WI38 (cell line): ENCODE measurements around the gene HES1.
"Not testable (repeated sequence)": the region's sequence is repeated elsewhere in the genome, so short reads cannot be mapped to it uniquely, and the experiment has no call there.

Source experiments
- H3K4me3 ChIP-seq: 2 replicates; pipeline ENCODE4 v1.5.1; 2011; ENCODE audit warnings: low read depth, mild to moderate bottlenecking, control low read depth, low read length
- TF ChIP-seq, protein P1 (sequence below): IDR thresholded peaks from 2 replicates; pipeline ENCODE4 v1.5.1; 2012; ENCODE audit warnings: low read depth, mild to moderate bottlenecking, control low read depth, low read length

The HES1 gene

GRCh38 chr3:194135806-194136518 lies at the start of gene HES1:
HES1 (plus strand) TSS chr3:194136148; CDS start chr3:194136381, 233 bp downstream.
- TF ChIP-seq, protein P1, sequence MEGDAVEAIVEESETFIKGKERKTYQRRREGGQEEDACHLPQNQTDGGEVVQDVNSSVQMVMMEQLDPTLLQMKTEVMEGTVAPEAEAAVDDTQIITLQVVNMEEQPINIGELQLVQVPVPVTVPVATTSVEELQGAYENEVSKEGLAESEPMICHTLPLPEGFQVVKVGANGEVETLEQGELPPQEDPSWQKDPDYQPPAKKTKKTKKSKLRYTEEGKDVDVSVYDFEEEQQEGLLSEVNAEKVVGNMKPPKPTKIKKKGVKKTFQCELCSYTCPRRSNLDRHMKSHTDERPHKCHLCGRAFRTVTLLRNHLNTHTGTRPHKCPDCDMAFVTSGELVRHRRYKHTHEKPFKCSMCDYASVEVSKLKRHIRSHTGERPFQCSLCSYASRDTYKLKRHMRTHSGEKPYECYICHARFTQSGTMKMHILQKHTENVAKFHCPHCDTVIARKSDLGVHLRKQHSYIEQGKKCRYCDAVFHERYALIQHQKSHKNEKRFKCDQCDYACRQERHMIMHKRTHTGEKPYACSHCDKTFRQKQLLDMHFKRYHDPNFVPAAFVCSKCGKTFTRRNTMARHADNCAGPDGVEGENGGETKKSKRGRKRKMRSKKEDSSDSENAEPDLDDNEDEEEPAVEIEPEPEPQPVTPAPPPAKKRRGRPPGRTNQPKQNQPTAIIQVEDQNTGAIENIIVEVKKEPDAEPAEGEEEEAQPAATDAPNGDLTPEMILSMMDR, result no peak
- H3K4me3 ChIP-seq, result peak within 1 kb of the TSS; percentile 61

DNA sequence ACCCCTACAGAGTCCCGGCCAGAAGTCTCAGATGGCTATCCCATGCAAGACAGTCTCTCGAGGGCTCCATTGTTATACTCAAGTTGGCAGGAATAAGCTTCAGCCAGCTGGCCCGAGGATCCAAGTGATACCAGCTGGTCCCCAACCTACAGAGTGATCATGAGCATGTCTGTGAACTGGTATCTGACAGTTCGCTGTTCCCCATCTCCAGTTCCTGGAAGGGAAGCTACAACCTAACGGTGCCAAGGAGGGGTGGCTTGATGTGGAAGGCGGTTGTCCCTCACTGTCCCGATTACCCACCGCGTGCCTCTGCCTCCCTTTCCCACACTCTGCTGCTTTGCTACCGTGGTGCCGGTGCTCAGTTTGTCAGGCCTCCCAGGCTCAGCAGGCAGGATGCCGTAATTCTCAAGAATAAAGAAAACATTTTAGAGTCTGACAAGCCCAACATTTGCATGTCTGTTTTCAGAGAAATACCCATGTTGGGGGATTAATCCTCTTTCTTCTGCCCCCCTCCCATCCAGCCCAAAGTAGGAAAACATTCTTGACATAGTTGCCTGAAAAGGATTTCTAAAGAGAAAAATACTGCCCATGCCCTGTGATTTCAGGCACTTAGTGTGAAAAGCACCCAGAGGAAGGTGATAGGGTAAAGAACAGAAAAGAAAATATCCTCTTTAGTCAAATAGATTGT lies 49.4 kb upstream of the HES1 start:
- TF ChIP-seq, protein P1, result no peak
- H3K4me3 ChIP-seq, result no peak overlapping the region

GRCh38 chr3:194087280-194087679 lies 48.7 kb upstream of the HES1 start:
- TF ChIP-seq, protein P1, result no peak
- no peak overlapping the region for H3K4me3 ChIP-seq

- H3K4me3 ChIP-seq, result no peak overlapping the region
- TF ChIP-seq, protein P1, result no peak
Observed at GRCh38 chr3:194087995-194088855, 47.7 kb upstream of the HES1 start.

- no peak overlapping the region for H3K4me3 ChIP-seq
- TF ChIP-seq, protein P1, result no peak
Observed at GRCh38 chr3:194089357-194090177, 46.4 kb upstream of the HES1 start.

DNA sequence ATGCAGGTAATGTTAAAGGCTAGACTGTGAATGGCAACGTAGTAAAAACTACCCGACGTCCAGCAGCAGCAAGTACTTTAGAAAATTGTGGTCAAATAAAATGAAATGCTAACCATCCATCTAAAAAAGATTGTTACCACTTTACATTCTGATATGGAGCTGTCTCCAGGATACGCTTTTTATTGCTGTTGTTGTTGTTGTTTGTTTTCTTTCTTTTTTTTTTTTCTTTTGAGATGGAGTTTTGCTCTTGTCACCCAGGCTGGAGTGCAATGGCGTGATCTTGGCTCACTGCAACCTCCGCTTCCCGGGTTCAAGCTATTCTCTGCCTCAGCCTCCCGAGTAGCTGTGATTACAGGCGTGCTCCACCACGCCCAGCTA lies 45.8 kb upstream of the HES1 start:
- not testable (repeated sequence) for H3K4me3 ChIP-seq

GRCh38 chr3:194090716-194091115 lies 45.2 kb upstream of the HES1 start:
- TF ChIP-seq, protein P1, result no peak
- H3K4me3 ChIP-seq, result no peak overlapping the region
